SK-N-SH (cell line): ENCODE measurements around the gene MGLL.

Experiments
- POLR2AphosphoS5 ChIP-seq: IDR thresholded peaks from 2 replicates; pipeline ENCODE4 v1.6.1; 2012; ENCODE audit warnings: low read depth, low read length
- RAD21 ChIP-seq: IDR thresholded peaks from 2 replicates; pipeline ENCODE4 v1.6.1; 2012; ENCODE audit warnings: mild to moderate bottlenecking, low read length
- TCF12 ChIP-seq: IDR thresholded peaks from 2 replicates; pipeline ENCODE4 v1.4.0; 2012
- USF2 ChIP-seq: fragments of 150-350 bp; IDR thresholded peaks from 2 replicates; pipeline ENCODE4 v1.6.1; 2017; ENCODE audit warnings: antibody characterized with exemption, low read length, low read depth, borderline replicate concordance
- YY1 ChIP-seq: IDR thresholded peaks from 2 replicates; pipeline ENCODE4 v1.4.0; 2012; ENCODE audit warnings: low read depth, mild to moderate bottlenecking

- TF ChIP-seq TCF12: no peak
- TF ChIP-seq YY1: no peak
- no peak for TF ChIP-seq USF2
- TF ChIP-seq POLR2AphosphoS5: no peak
- no peak for TF ChIP-seq RAD21
Measured at GRCh38 chr3:127805026-127805753, 17.1 kb downstream of the MGLL start.
